K562 (cell line): ENCODE results near the gene PIP5K1B. TPM values are rescaled to one million over a fixed set of nuclear protein-coding genes. Genes with fewer than 3 reads are reported as not detected.
A peak's percentile ranks its signal among the peaks of the same experiment; 100 is the strongest.

Experiments used
- CHAMP1 ChIP-seq: fragments of 450-650 bp; IDR thresholded peaks from 2 replicates; pipeline ENCODE4 v1.6.1; 2016; ENCODE audit warnings: mild to moderate bottlenecking
- ELK1 ChIP-seq: sonication (generic); formaldehyde crosslinking; IDR thresholded peaks from 2 replicates; pipeline ENCODE4 v1.8.1; 2022; ENCODE audit warnings: missing genetic modification reagents
- FOXA3 ChIP-seq, 2 experiments: fragments of 450-650 bp in 1 of 2; sonication (generic) in 1 of 2; formaldehyde crosslinking; IDR thresholded peaks in 1 of 2; conservative IDR thresholded peaks in 1 of 2; 2 replicates each; pipeline versions ENCODE4 v1.4.0 to v1.8.0; 2020 to 2022; ENCODE audit warnings: mild to moderate bottlenecking in 2 of 2, missing genetic modification reagents in 1 of 2
- MGA ChIP-seq: fragments of 450-650 bp; IDR thresholded peaks from 2 replicates; pipeline ENCODE4 v1.6.1; 2016; ENCODE audit warnings: mild to moderate bottlenecking, moderate library complexity
- SMC3 ChIP-seq: conservative IDR thresholded peaks from 2 replicates; pipeline ENCODE4 v1.6.1; 2011; ENCODE audit warnings: low read depth, low read length, improper control_type of control experiment; ENCODE audit not compliant: insufficient read depth
- ZBTB26 ChIP-seq: fragments of 450-650 bp; formaldehyde crosslinking; IDR thresholded peaks from 2 replicates; pipeline ENCODE4 v1.4.0; 2022; ENCODE audit warnings: missing genetic modification characterization
- ZNF12 ChIP-seq: sonication (generic); formaldehyde crosslinking; IDR thresholded peaks from 2 replicates; pipeline ENCODE4 v1.4.0; 2020; ENCODE audit warnings: mild to moderate bottlenecking, missing genetic modification reagents
- ZNF766 ChIP-seq: fragments of 200-800 bp; sonication (Bioruptor generic); conservative IDR thresholded peaks from 2 replicates; pipeline ENCODE4 v1.6.1; 2016; ENCODE audit warnings: missing genetic modification characterization, missing compliant biosample characterization
- polyA plus RNA-seq, 8 experiments: library from polyadenylated mRNA; depleted of rRNA in 4 of 8; stranded (reverse) in 5 of 8; unstranded in 3 of 8; fragments of >200 nt; fragmentation: Nextera tagmentation in 2 of 8; fragmentation: Illumina TruSeq in 1 of 8; extraction: Ambion mirVana in 2 of 8; extraction: Trizol in 1 of 8; gene quantifications; 2 replicates each; pipeline versions ENCODE4 v1.2.1 to v1.2.3, GENCODE V29; 2011 to 2014; ENCODE audit warnings: inconsistent platforms in 1 of 8, missing spikeins in 1 of 8
- total RNA-seq, 7 experiments: library from RNA; depleted of rRNA in 6 of 7; stranded (reverse); fragments of >200 nt in 6 of 7; fragmentation: Illumina TruSeq in 2 of 7; extraction: Trizol in 2 of 7; gene quantifications; 2 replicates each; pipeline versions ENCODE4 v1.2.1 to v1.2.3, GENCODE V29; 2011 to 2021; ENCODE audit warnings: low replicate concordance in 1 of 7

Gene PIP5K1B
- total and polyA plus RNA-seq, 9 of the 15 experiments (the other 6 are each of a cell fraction or from before 2014, with no cell fraction given) = 3.1 to 12.9 (median 7.4) TPM

GRCh38 chr9:68779558-68780379 is 74.7 kb downstream of the PIP5K1B start (continued):
- peak; percentile 56 for TF ChIP-seq MGA
- TF ChIP-seq CHAMP1 = no peak
- no peak for TF ChIP-seq ZBTB26
- 0 out of 2 replicates have a peak, but pooled peaks have one; percentile 23 for TF ChIP-seq SMC3
- peak; percentile 30; the same call in 1 of the 2 replicates for TF ChIP-seq ZNF12
- TF ChIP-seq ZNF766 (CRISPR knock-in tag) = no peak
- no peak for TF ChIP-seq ELK1 (CRISPR knock-in tag)
- peak in 1 of 2 experiments; percentile 65; a peak in 1 of 4 replicates for TF ChIP-seq FOXA3 (CRISPR knock-in tag; conservative IDR thresholded peaks at IDR 0.05 in 1 of 2, IDR thresholded peaks at IDR 0.05 in 1 of 2)
